Naive thymus-derived CD8-positive, alpha-beta T cell (primary cell): Measurements from ENCODE around the gene CACNA1D. TPM values are rescaled to one million over a fixed set of nuclear protein-coding genes. Genes with fewer than 3 reads are reported as not detected.

Experiments used
- ATAC-seq, 2 donors: fragments of 150-1000 bp; cut with Tn5 transposase in 1 of 2; sonication (Bioruptor Pico), chemical (Tn5 transposase) in 1 of 2; 1 replicate in 1 of 2; 2 replicates in 1 of 2; pipeline ENCODE4 v1.10.0; 2021; ENCODE audit warnings: mild to moderate bottlenecking in 2 of 2, moderate library complexity in 2 of 2
- POLR2A ChIA-PET: fragments of 350-600 bp; sonication (Branson Sonifier 250); formaldehyde crosslinking; loops from one replicate; lab custom pipeline; 2021; ENCODE audit warnings: antibody characterized with exemption; lab: Charles Lee
- DNase-seq, 10 donors: peaks; one replicate each; pipeline versions ENCODE4 v3.0.0 to v3.0.0-alpha.2; 2020 to 2022
- H3K27ac Mint-ChIP-seq, 10 donors: one replicate each; pipeline ENCODE4 v1.8.0; 2020 to 2022; ENCODE audit warnings: mild to moderate bottlenecking in 10 of 10, mixed read lengths in 10 of 10, moderate library complexity in 4 of 10, inconsistent platforms in 1 of 10
- H3K27me3 Mint-ChIP-seq, 5 donors: one replicate each; pipeline ENCODE4 v1.8.0; 2021 to 2022; ENCODE audit warnings: mixed read lengths in 5 of 5
- H3K36me3 Mint-ChIP-seq, 3 donors: one replicate each; pipeline ENCODE4 v1.8.0; 2020 to 2022; ENCODE audit warnings: mixed read lengths in 3 of 3, mild to moderate bottlenecking in 2 of 3, inconsistent platforms in 1 of 3
- H3K4me1 Mint-ChIP-seq, 4 donors: one replicate each; pipeline ENCODE4 v1.8.0; 2021 to 2022; ENCODE audit warnings: mixed read lengths in 4 of 4
- H3K4me3 Mint-ChIP-seq, 10 donors: one replicate each; pipeline ENCODE4 v1.8.0; 2020 to 2022; ENCODE audit warnings: mild to moderate bottlenecking in 10 of 10, mixed read lengths in 10 of 10, moderate library complexity in 6 of 10, inconsistent platforms in 1 of 10
- H3K9me3 Mint-ChIP-seq, 9 donors: one replicate each; pipeline ENCODE4 v1.8.0; 2020 to 2022; ENCODE audit warnings: mixed read lengths in 9 of 9, mild to moderate bottlenecking in 3 of 9, inconsistent platforms in 1 of 9, moderate library complexity in 1 of 9
- polyA plus RNA-seq, 3 donors: library from polyadenylated mRNA; unstranded; fragments of 300-500 nt; fragmentation: Illumina TruSeq; gene quantifications; one replicate each; pipeline ENCODE4 v1.2.3, GENCODE V29; 2021
- total RNA-seq, 8 experiments: library from RNA in 2 of 8; stranded (reverse) in 2 of 8; gene quantifications; one replicate each; pipeline ENCODE4 v1.2.3 and lab custom pipeline; 2021 to 2026

The CACNA1D gene
- total and polyA plus RNA-seq, 5 experiments from 2014 or later, result not detected

- no peaks in the 10 kb centered on the region for H3K9me3 Mint-ChIP-seq
- no peaks in the 10 kb centered on the region for H3K4me1 Mint-ChIP-seq
- no peak for ATAC-seq
- no peak for DNase-seq
- POLR2A ChIA-PET, result no interaction called here
- peaks cover 0 to 8% (median 1%) of the 10 kb centered on the region in 5 donors for H3K27me3 Mint-ChIP-seq
- no peak overlapping the region for H3K27ac Mint-ChIP-seq
- H3K36me3 Mint-ChIP-seq, result no peaks in the 10 kb centered on the region
- H3K4me3 Mint-ChIP-seq, result no peak overlapping the region
Observed at GRCh38 chr3:53763353-53763752, 268.9 kb downstream of the CACNA1D start.

GRCh38 chr3:53764026-53764775 is 269.8 kb downstream of the CACNA1D start:
- Mint-ChIP-seq H3K9me3 (no peaks in the 10 kb centered on the region), H3K27ac (no peak overlapping the region), H3K36me3 (no peaks in the 10 kb centered on the region), H3K27me3 (peaks cover 0 to 10% (median 1%) of the 10 kb centered on the region in 5 donors), H3K4me3 (no peak overlapping the region), H3K4me1 (no peaks in the 10 kb centered on the region)
- no peak for DNase-seq
- POLR2A ChIA-PET, result no interaction called here
- no peak for ATAC-seq

- H3K4me1 Mint-ChIP-seq, result no peaks in the 10 kb centered on the region
- H3K27ac Mint-ChIP-seq, result no peak overlapping the region
- no peak for ATAC-seq
- POLR2A ChIA-PET, result no interaction called here
- no peaks in the 10 kb centered on the region for H3K9me3 Mint-ChIP-seq
- H3K4me3 Mint-ChIP-seq, result no peak overlapping the region
- no peak for DNase-seq
- H3K27me3 Mint-ChIP-seq, result peaks cover 1 to 18% (median 7%) of the 10 kb centered on the region in 5 donors
- no peaks in the 10 kb centered on the region for H3K36me3 Mint-ChIP-seq
Observed at GRCh38 chr3:53765753-53766152, 271.3 kb downstream of the CACNA1D start.

- Mint-ChIP-seq H3K27me3 (peaks cover 1 to 18% (median 7%) of the 10 kb centered on the region in 5 donors), H3K4me1 (no peaks in the 10 kb centered on the region), H3K36me3 (no peaks in the 10 kb centered on the region), H3K27ac (no peak overlapping the region), H3K4me3 (no peak overlapping the region), H3K9me3 (no peaks in the 10 kb centered on the region)
- POLR2A ChIA-PET, result no interaction called here
- ATAC-seq (no peak), DNase-seq (no peak)
Observed at GRCh38 chr3:53766706-53767105, 272.3 kb downstream of the CACNA1D start.

- Mint-ChIP-seq H3K27ac (no peak overlapping the region), H3K9me3 (no peaks in the 10 kb centered on the region), H3K27me3 (peaks cover 1 to 17% (median 7%) of the 10 kb centered on the region in 5 donors), H3K4me1 (no peaks in the 10 kb centered on the region), H3K4me3 (no peak overlapping the region), H3K36me3 (no peaks in the 10 kb centered on the region)
- ATAC-seq (no peak), DNase-seq (no peak)
- POLR2A ChIA-PET, result no interaction called here
Observed at GRCh38 chr3:53768478-53769459, 274.4 kb downstream of the CACNA1D start.

- ATAC-seq (no peak), DNase-seq (no peak)
- no peak overlapping the region for H3K4me3 Mint-ChIP-seq
- no peaks in the 10 kb centered on the region for H3K4me1 Mint-ChIP-seq
- no peaks in the 10 kb centered on the region for H3K36me3 Mint-ChIP-seq
- H3K27ac Mint-ChIP-seq, result no peak overlapping the region
- POLR2A ChIA-PET, result no interaction called here
- H3K9me3 Mint-ChIP-seq, result no peaks in the 10 kb centered on the region
- H3K27me3 Mint-ChIP-seq, result peaks cover 0 to 17% (median 7%) of the 10 kb centered on the region in 5 donors
Observed at GRCh38 chr3:53772562-53772961, 278.2 kb downstream of the CACNA1D start.

GRCh38 chr3:53773021-53773436 is 278.6 kb downstream of the CACNA1D start:
- Mint-ChIP-seq H3K27ac (no peak overlapping the region), H3K9me3 (no peaks in the 10 kb centered on the region), H3K36me3 (no peaks in the 10 kb centered on the region), H3K4me3 (no peak overlapping the region), H3K27me3 (peaks cover 0 to 17% (median 7%) of the 10 kb centered on the region in 5 donors), H3K4me1 (no peaks in the 10 kb centered on the region)
- POLR2A ChIA-PET, result no interaction called here
- no peak for ATAC-seq
- no peak for DNase-seq

- H3K9me3 Mint-ChIP-seq, result no peaks in the 10 kb centered on the region
- H3K4me3 Mint-ChIP-seq, result no peak overlapping the region
- DNase-seq (no peak), ATAC-seq (no peak)
- H3K36me3 Mint-ChIP-seq, result no peaks in the 10 kb centered on the region
- H3K4me1 Mint-ChIP-seq, result no peaks in the 10 kb centered on the region
- peaks cover 0 to 17% (median 7%) of the 10 kb centered on the region in 5 donors for H3K27me3 Mint-ChIP-seq
- H3K27ac Mint-ChIP-seq, result no peak overlapping the region
- POLR2A ChIA-PET, result no interaction called here
Observed at GRCh38 chr3:53773611-53774368, 279.4 kb downstream of the CACNA1D start.

GRCh38 chr3:53774414-53774813 is 280.0 kb downstream of the CACNA1D start:
- ATAC-seq, result no peak
- Mint-ChIP-seq H3K27ac (no peak overlapping the region), H3K4me3 (no peak overlapping the region), H3K36me3 (no peaks in the 10 kb centered on the region), H3K27me3 (peaks cover 0 to 14% (median 7%) of the 10 kb centered on the region in 5 donors), H3K9me3 (no peaks in the 10 kb centered on the region), H3K4me1 (no peaks in the 10 kb centered on the region)
- DNase-seq, result no peak
- POLR2A ChIA-PET, result no interaction called here

- Mint-ChIP-seq H3K27ac (no peak overlapping the region), H3K36me3 (no peaks in the 10 kb centered on the region), H3K27me3 (peaks cover 0 to 13% (median 6%) of the 10 kb centered on the region in 5 donors), H3K4me1 (no peaks in the 10 kb centered on the region), H3K9me3 (no peaks in the 10 kb centered on the region), H3K4me3 (no peak overlapping the region)
- no peak for DNase-seq
- POLR2A ChIA-PET, result no interaction called here
- ATAC-seq, result no peak
Observed at GRCh38 chr3:53775018-53775417, 280.6 kb downstream of the CACNA1D start.

- Mint-ChIP-seq H3K36me3 (no peaks in the 10 kb centered on the region), H3K27me3 (peaks cover 0 to 7% (median 0%) of the 10 kb centered on the region in 5 donors), H3K4me3 (no peak overlapping the region), H3K4me1 (no peaks in the 10 kb centered on the region), H3K27ac (no peak overlapping the region), H3K9me3 (no peaks in the 10 kb centered on the region)
- POLR2A ChIA-PET, result no interaction called here
- DNase-seq (no peak), ATAC-seq (no peak)
Observed at GRCh38 chr3:53775834-53776251, 281.4 kb downstream of the CACNA1D start.

GRCh38 chr3:53776494-53777101 is 282.2 kb downstream of the CACNA1D start:
- H3K36me3 Mint-ChIP-seq, result no peaks in the 10 kb centered on the region
- ATAC-seq (no peak), DNase-seq (no peak)
- no peaks in the 10 kb centered on the region for H3K4me1 Mint-ChIP-seq
- H3K27me3 Mint-ChIP-seq, result peaks cover 0 to 7% (median 0%) of the 10 kb centered on the region in 5 donors
- H3K4me3 Mint-ChIP-seq, result no peak overlapping the region
- no peaks in the 10 kb centered on the region for H3K9me3 Mint-ChIP-seq
- POLR2A ChIA-PET, result no interaction called here
- no peak overlapping the region for H3K27ac Mint-ChIP-seq
